ENCODE results near the gene SLC1A3. TPM values are rescaled to one million over a fixed set of nuclear protein-coding genes. Genes with fewer than 3 reads are reported as not detected.

SLC1A3 gene
- total and polyA plus RNA-seq, 12 donors: 10.0 to 94.1 (median 43.2) TPM

DNA sequence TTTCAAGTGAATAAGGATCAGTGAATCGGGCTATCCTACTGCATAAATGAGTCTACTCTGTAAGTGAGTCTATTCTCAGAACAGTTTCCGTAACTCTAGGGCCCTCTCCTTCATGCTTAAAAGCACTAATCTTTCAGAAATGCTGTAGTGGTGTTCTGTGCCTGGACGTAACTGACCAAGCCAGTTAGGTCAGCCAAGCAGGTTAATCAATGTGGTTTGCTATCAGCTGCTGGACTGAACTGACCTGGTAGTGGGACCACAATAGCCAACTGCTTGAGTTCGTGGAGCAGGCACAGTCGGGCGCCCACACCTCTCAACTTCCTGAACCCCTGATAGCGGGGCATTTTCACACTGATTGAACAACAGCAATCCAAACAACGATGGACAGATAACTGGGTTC is 6.8 kb downstream of the SLC1A3 start:
- intact Hi-C loops (cut with DNase I): no loop called here
- H3K4me1 ChIP-seq (replicated peaks in 1 of 2): no peaks in the 10 kb centered on the region
- H3K27me3 ChIP-seq: no peaks in the 10 kb centered on the region
- no peaks in the 10 kb centered on the region for H3K9me3 ChIP-seq (replicated peaks in 1 of 3)
- H3K4me3 ChIP-seq: no peak overlapping the region
- no peaks in the 10 kb centered on the region for H3K36me3 ChIP-seq (replicated peaks in 1 of 2)
- TF ChIP-seq POLR2A (IDR thresholded peaks at IDR 0.05): no peak
- TF ChIP-seq CTCF (IDR thresholded peaks at IDR 0.05): no peak
- no peak for DNase-seq
- WGBS, 4 donors: 86 to 94% (median 90%) methylated on average over 6 to 8 of the region's 8 CpGs
- H3K27ac ChIP-seq: no peak overlapping the region

DNA sequence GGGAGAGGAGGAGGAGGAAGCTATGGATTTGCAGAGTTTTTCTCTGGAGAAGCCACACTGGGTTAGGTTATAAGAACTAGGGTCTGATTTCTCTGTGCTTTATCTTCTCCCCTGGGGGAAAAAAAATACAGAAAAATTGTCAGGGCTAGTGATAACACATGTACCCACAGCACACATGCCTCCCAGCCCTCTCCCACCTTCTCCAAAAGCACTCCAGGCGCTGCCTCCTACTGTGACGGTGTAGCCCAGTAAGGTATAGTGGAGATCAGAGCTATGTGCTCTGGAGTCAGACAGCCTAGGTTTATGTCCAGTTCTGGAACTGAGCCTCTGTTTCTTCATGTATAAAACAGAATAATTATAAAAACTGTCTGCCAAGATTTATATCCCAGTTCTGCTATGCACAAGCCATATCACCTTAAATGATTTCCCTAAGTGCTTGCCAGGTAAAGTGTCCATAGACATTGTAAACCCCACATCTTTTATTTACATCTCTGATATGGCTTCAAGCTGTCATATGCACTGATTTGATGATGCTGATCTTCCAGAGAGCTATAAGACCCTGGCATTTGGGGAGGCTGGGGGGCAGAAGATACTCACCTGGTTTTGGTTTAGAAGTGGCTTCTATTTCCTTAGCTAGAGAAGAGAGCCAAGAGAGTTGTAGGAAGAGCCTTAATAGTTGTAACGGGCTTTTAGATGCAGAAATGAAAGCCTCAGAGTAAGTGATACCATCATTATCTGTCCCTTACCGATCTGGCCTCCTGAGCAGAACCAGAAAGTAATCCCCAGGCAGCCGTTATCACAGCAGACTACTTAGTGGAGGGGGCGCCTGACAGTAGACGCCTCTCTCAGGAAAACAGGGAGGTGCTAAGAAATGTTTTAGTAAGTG is 7.6 kb downstream of the SLC1A3 start:
- 70 to 75% (median 73%) methylated on average over 7 of the region's 7 CpGs for WGBS, 4 donors
- H3K9me3 ChIP-seq (replicated peaks in 1 of 3): no peaks in the 10 kb centered on the region
- no peak overlapping the region for H3K27ac ChIP-seq
- intact Hi-C loops (cut with DNase I): no loop called here
- no peaks in the 10 kb centered on the region for H3K27me3 ChIP-seq
- H3K4me1 ChIP-seq (replicated peaks in 1 of 2): no peaks in the 10 kb centered on the region
- no peak overlapping the region for H3K4me3 ChIP-seq
- no peaks in the 10 kb centered on the region for H3K36me3 ChIP-seq (replicated peaks in 1 of 2)
- no peak for DNase-seq
- TF ChIP-seq POLR2A (IDR thresholded peaks at IDR 0.05) (no peak), CTCF (IDR thresholded peaks at IDR 0.05) (no peak)

- Histone ChIP-seq H3K4me3 (no peak overlapping the region), H3K9me3 (replicated peaks in 1 of 3) (no peaks in the 10 kb centered on the region), H3K4me1 (replicated peaks in 1 of 2) (no peaks in the 10 kb centered on the region), H3K36me3 (replicated peaks in 1 of 2) (no peaks in the 10 kb centered on the region), H3K27ac (no peak overlapping the region), H3K27me3 (no peaks in the 10 kb centered on the region)
- TF ChIP-seq CTCF (IDR thresholded peaks at IDR 0.05) (no peak), POLR2A (IDR thresholded peaks at IDR 0.05) (no peak)
- WGBS, 4 donors: 80 to 89% (median 85%) methylated on average over 4 of the region's 4 CpGs
- no peak for DNase-seq
- intact Hi-C loops (cut with DNase I): no loop called here
Observed at GRCh38 chr5:36614657-36615308, 8.4 kb downstream of the SLC1A3 start.

GRCh38 chr5:36619012-36619635 is 12.7 kb downstream of the SLC1A3 start:
- no peak for DNase-seq
- no peaks in the 10 kb centered on the region for H3K4me1 ChIP-seq (replicated peaks in 1 of 2)
- no peaks in the 10 kb centered on the region for H3K36me3 ChIP-seq (replicated peaks in 1 of 2)
- WGBS, 4 donors: 74 to 81% (median 79%) methylated on average over 8 of the region's 8 CpGs
- H3K27ac ChIP-seq: no peak overlapping the region
- intact Hi-C loops (cut with DNase I): no loop called here
- no peaks in the 10 kb centered on the region for H3K27me3 ChIP-seq
- H3K4me3 ChIP-seq: no peak overlapping the region
- H3K9me3 ChIP-seq (replicated peaks in 1 of 3): no peaks in the 10 kb centered on the region
- TF ChIP-seq POLR2A (IDR thresholded peaks at IDR 0.05): no peak
- no peak for TF ChIP-seq CTCF (IDR thresholded peaks at IDR 0.05)
